Smooth muscle cell (in vitro differentiated cells): ENCODE data around the gene RHBDD1. TPM values are rescaled to one million over a fixed set of nuclear protein-coding genes. Genes with fewer than 3 reads are reported as not detected.

ENCODE experiments used
- DNase-seq: peaks from one replicate; lab custom pipeline; 2025; ENCODE audit not compliant: unreplicated experiment; lab: John Stamatoyannopoulos, UW
- H2AFZ ChIP-seq: fragments of 200-600 bp; sonication (generic); 2 replicates; pipeline ENCODE4 v1.6.0; 2016; ENCODE audit warnings: antibody characterized with exemption, low read depth, mild to moderate bottlenecking
- H3F3A ChIP-seq: fragments of 200-600 bp; sonication (generic); 2 replicates; pipeline ENCODE4 v1.6.0; 2017; ENCODE audit warnings: antibody characterized with exemption, low read depth
- H3K27ac ChIP-seq: fragments of 200-600 bp; sonication (generic); 2 replicates; pipeline ENCODE4 v1.5.1; 2016; ENCODE audit warnings: low read depth, mild to moderate bottlenecking
- H3K27me3 ChIP-seq: fragments of 200-600 bp; sonication (generic); 2 replicates; pipeline ENCODE4 v1.6.1; 2016; ENCODE audit warnings: low read depth, mild to moderate bottlenecking
- H3K36me3 ChIP-seq: fragments of 200-600 bp; sonication (generic); 2 replicates; pipeline ENCODE4 v1.5.1; 2016; ENCODE audit warnings: low read depth
- H3K4me1 ChIP-seq: fragments of 200-600 bp; sonication (generic); 2 replicates; pipeline ENCODE4 v1.5.1; 2016; ENCODE audit warnings: low read depth
- H3K4me2 ChIP-seq: fragments of 200-600 bp; sonication (generic); 2 replicates; pipeline ENCODE4 v1.6.0; 2016; ENCODE audit warnings: mild to moderate bottlenecking
- H3K4me3 ChIP-seq: fragments of 200-600 bp; sonication (generic); 2 replicates; pipeline ENCODE4 v1.5.1; 2016; ENCODE audit warnings: mild to moderate bottlenecking
- H3K79me2 ChIP-seq: fragments of 200-600 bp; sonication (generic); 2 replicates; pipeline ENCODE4 v1.6.0; 2016; ENCODE audit warnings: low read depth, mild to moderate bottlenecking
- H3K9ac ChIP-seq: fragments of 200-600 bp; sonication (generic); 2 replicates; pipeline ENCODE4 v1.6.0; 2016; ENCODE audit warnings: low read depth
- H3K9me3 ChIP-seq: fragments of 200-600 bp; sonication (generic); replicated peaks from 2 replicates; pipeline ENCODE4 v1.5.1; 2016; ENCODE audit warnings: low read depth
- H4K20me1 ChIP-seq: fragments of 200-600 bp; sonication (generic); 2 replicates; pipeline ENCODE4 v1.6.0; 2016; ENCODE audit warnings: low read depth
- CTCF ChIP-seq: fragments of 200-600 bp; sonication (generic); IDR thresholded peaks from 2 replicates; pipeline ENCODE4 v1.5.1; 2017; ENCODE audit warnings: borderline replicate concordance, mild to moderate bottlenecking, antibody characterized with exemption; ENCODE audit not compliant: insufficient read depth, poor library complexity, severe bottlenecking
- WGBS: methylation state at CpG from one replicate; pipeline ENCODE4 v1.1.7; 2016; ENCODE audit warnings: low lambda C conversion rate; 5-methylcytosine and 5-hydroxymethylcytosine counted together
- polyA plus RNA-seq: library from polyadenylated mRNA; unstranded; fragments of >200 nt; fragmentation: Nextera tagmentation; extraction: Ambion mirVana; gene quantifications from 2 replicates; pipeline ENCODE4 v1.2.1, GENCODE V29; 2016
- small RNA-seq: library from RNA; depleted of rRNA; stranded (forward); fragments of <200 nt; gene quantifications from one replicate; pipeline ENCODE3, GENCODE V24; 2014
- total RNA-seq: library from RNA; depleted of rRNA; stranded (reverse); fragments of >200 nt; gene quantifications from 2 replicates; pipeline ENCODE4 v1.2.3, GENCODE V29; 2014

The RHBDD1 gene
- total and polyA plus RNA-seq, 2 experiments from 2014 or later = 11.3 to 20.7 TPM

GRCh38 chr2:227036527-227036926 is 200.7 kb downstream of the RHBDD1 start:
- TF ChIP-seq CTCF = no peak
- 75% methylated on average over 3 of the region's 3 CpGs for WGBS
- DNase-seq = no peak

GRCh38 chr2:227038550-227039189 is 202.8 kb downstream of the RHBDD1 start:
- H2AFZ ChIP-seq = no peak overlapping the region
- no peaks in the 10 kb centered on the region for H3K79me2 ChIP-seq
- H4K20me1 ChIP-seq = no peaks in the 10 kb centered on the region
- H3F3A ChIP-seq = no peaks in the 10 kb centered on the region
- no peaks in the 10 kb centered on the region for H3K36me3 ChIP-seq
- no peak for TF ChIP-seq CTCF
- no peak for DNase-seq
- no peak overlapping the region for H3K4me3 ChIP-seq
- peaks cover 5% of the 10 kb centered on the region for H3K27me3 ChIP-seq
- no peaks in the 10 kb centered on the region for H3K4me1 ChIP-seq
- no peak overlapping the region for H3K9ac ChIP-seq
- 87% methylated on average over 1 of the region's 1 CpG for WGBS
- H3K4me2 ChIP-seq = no peak overlapping the region
- H3K27ac ChIP-seq = no peak overlapping the region
- H3K9me3 ChIP-seq = no peaks in the 10 kb centered on the region

More at GRCh38 chr2:227036527-227036926, 200.7 kb downstream of the RHBDD1 start:
- H3K27ac ChIP-seq = no peak overlapping the region
- no peaks in the 10 kb centered on the region for H3K79me2 ChIP-seq
- H3K4me1 ChIP-seq = no peaks in the 10 kb centered on the region
- no peak overlapping the region for H2AFZ ChIP-seq
- H3K36me3 ChIP-seq = no peaks in the 10 kb centered on the region
- no peaks in the 10 kb centered on the region for H3F3A ChIP-seq
- H3K27me3 ChIP-seq = peaks cover 9% of the 10 kb centered on the region
- H3K9me3 ChIP-seq = no peaks in the 10 kb centered on the region
- H3K4me3 ChIP-seq = no peak overlapping the region
- H3K4me2 ChIP-seq = no peak overlapping the region
- no peaks in the 10 kb centered on the region for H4K20me1 ChIP-seq
- H3K9ac ChIP-seq = no peak overlapping the region

GRCh38 chr2:227043981-227044380 is 208.1 kb downstream of the RHBDD1 start:
- H3K36me3 ChIP-seq = no peaks in the 10 kb centered on the region
- H3K4me1 ChIP-seq = no peaks in the 10 kb centered on the region
- no peak overlapping the region for H3K4me2 ChIP-seq
- no peak overlapping the region for H3K4me3 ChIP-seq
- no peaks in the 10 kb centered on the region for H4K20me1 ChIP-seq
- H3K9me3 ChIP-seq = no peaks in the 10 kb centered on the region
- no peaks in the 10 kb centered on the region for H3K79me2 ChIP-seq
- no peaks in the 10 kb centered on the region for H3F3A ChIP-seq
- no peak for DNase-seq
- H3K9ac ChIP-seq = no peak overlapping the region
- H3K27ac ChIP-seq = no peak overlapping the region
- WGBS = 90% methylated on average over 3 of the region's 3 CpGs
- no peak overlapping the region for H2AFZ ChIP-seq
- H3K27me3 ChIP-seq = no peaks in the 10 kb centered on the region
- TF ChIP-seq CTCF = no peak

Small RNAs within 50 kb of the gene (small RNA-seq; reads per million reads assigned to genes)
- gene RF00554 = not detected

Other genes with a start within 250 kb of the RHBDD1 start
- gene IRS1, start 36.2 kb upstream of the RHBDD1 start, total RNA-seq = 14.3 and 14.6 TPM in 2 replicates
- 8.6 and 9.4 TPM in 2 replicates for gene IRS1, start 36.2 kb upstream of the RHBDD1 start, polyA plus RNA-seq